Bone marrow (tissue), 2 donors: ENCODE measurements around the gene OR2V1.
"Not testable (repeated sequence)": the region's sequence is repeated elsewhere in the genome, so short reads cannot be mapped to it uniquely, and the experiment has no call there.

Experiments used
- DNase-seq, 2 donors: peaks; one replicate each; lab custom pipeline; 2025; lab: John Stamatoyannopoulos, UW

OR2V1 gene

GRCh38 chr5:181160152-181160754, 29.3 kb upstream of the OR2V1 start:
- DNase-seq, result peak in 1 of 2 donors; percentile 12

DNA sequence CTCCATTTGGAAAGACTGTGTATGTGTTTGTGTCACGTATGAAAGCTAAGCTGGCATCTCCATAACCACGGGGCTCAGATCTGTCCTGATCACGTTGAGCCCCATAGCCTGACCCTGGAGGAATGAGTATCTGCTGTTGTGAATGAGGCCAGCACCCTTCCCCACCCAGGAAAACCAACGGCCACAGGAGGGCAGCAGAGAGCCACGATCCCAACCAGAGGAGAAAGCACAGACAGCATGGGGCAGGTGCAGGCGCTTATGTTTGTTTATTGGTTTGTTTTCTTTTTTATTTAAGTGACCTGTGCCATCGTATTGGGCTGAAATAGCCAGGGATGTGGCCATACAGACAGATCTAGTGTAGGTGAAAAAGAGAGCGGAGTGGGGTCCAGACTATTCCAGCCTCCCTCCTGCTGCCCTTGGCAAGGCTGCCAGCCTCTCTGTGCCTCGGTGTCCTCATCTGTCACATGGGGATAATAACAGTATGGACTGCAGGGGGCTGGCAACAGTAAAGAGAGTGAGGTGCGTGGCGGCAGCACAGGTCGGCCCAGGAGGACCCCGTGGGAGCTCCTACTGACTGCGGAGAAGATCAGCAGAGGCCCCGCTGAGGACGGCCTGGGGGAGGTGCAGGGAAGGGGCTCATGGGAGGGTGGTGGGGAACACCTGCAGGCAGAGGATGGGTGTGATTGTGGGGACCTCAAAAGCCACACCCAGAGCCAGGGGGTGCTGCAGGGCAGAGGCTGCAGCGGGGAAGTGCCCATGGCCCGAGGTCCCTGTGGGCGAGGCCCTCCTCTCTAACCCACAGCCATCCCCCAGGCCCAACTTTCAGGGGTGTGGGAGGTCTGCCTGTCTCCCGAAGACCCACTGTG, 28.6 kb upstream of the OR2V1 start:
- peak; percentile 65 to 70 for DNase-seq

GRCh38 chr5:181158869-181159268, 27.9 kb upstream of the OR2V1 start:
- no peak for DNase-seq

DNA sequence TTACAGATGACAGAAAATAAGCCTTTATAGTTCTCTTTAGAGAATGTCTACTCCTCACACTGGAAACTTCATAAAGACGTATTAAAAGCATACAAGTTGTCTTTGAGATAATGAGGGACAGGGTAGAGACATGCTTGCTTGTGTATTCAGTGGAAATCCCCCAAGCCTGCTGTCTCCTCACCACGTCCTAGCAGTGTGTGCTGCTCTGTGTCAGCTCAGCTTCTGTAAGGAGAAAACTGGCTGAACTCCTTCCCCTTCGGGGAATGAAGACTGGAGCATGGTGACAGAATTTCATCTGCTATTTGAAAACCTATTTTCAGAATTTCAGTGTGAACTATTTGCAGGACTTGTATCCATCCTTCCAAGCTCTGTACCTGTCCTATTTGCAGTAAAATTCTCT, 25.8 kb upstream of the OR2V1 start:
- DNase-seq, result no peak

- no peak for DNase-seq
These were observed 22.8 kb upstream of the OR2V1 start for GRCh38 chr5:181153814-181154213.

GRCh38 chr5:181152406-181152805, 21.4 kb upstream of the OR2V1 start:
- no peak for DNase-seq

DNA sequence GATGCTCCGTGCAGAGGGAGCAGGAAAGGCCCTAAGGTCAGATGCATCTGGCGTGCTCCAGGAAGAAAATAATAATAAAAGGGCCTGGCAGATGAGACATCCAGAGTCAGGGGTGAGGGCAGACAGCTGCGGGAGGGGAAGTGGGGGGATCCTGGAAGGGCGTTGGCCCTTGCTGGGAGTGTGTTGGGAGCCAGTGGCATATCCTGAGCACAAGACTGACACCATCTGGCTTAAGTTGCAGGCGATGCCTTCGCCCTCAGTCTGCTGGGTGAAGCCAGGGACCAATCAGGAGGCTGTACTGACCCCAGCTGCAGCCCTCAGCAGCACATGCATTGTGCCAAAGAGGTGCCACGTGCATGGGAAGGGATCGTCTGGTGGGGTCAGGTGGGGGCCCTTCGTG, 20.2 kb upstream of the OR2V1 start:
- no peak for DNase-seq

GRCh38 chr5:181149806-181150733, 19.1 kb upstream of the OR2V1 start:
- no peak for DNase-seq

DNA sequence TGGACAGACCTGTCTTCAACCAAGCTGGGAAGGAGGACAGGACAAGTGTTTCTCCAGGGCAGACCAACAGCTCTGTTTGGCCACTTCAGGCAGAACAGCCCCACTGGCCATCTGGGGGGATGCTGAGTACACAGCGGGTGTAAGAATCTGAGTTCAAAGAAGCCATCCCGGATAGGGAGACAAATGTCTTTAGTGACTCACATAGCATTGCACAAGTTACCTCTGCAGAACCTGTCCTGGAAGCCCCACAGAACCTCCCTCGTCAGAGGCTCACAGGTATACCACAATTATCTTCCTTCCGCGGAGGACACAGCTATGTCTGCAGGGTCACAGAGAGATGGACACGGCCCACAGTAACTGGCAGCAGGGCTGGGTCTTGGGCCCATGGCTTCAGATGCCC, 18.4 kb upstream of the OR2V1 start:
- no peak for DNase-seq

GRCh38 chr5:181146927-181147636, 16.1 kb upstream of the OR2V1 start, which contains the start of gene OR2V2:
Gene OR2V2, plus strand, starts transcription at chr5:181147586. Its CDS starts 7,357 bp downstream, at chr5:181154943.
- not testable (repeated sequence) for DNase-seq

DNA sequence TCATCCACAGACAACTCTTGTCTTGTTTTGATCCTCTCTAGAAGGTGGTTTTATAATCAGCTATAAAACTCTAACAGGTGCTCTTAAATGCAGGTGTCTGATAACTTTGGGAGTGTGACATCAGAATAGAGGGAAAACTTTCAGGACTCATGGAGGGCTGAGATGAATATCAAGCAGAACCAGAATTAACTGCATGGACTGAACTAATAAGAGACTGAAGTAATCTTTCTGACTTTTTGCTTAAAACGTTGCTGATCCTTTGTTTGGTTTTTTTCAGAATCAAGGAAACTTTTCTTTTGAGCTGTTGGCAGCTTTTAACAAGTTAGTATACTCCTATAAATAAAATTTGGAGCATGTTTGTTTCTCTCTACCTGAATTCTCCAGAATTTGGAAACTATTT, 14.2 kb upstream of the OR2V1 start:
- no peak for DNase-seq

- no peak for DNase-seq
These were observed 11.1 kb upstream of the OR2V1 start for GRCh38 chr5:181142054-181142453.

DNA sequence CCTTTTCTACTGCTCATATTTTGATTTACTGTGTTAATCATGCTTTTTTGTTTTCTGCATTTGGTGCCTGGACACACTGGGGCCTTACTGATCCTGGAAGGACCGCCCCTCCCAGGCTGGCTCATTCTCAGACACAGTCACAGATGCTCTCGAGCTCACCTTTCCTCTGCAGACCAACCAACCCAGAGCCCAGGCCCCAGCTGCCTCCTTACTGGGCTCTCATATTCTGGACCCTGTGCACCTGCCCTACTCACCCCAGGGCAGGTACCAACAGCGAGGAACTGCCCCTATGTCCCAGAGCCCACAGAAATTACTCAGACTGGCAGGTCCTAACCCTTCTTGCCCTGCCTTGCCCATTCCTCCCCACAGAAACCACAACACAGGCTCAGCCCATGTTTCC, 9.8 kb upstream of the OR2V1 start:
- DNase-seq, result no peak

- no peak for DNase-seq
These were observed 7.3 kb upstream of the OR2V1 start for GRCh38 chr5:181138258-181138657.

- no peak for DNase-seq
These were observed 5.5 kb upstream of the OR2V1 start for GRCh38 chr5:181136361-181136955.

DNA sequence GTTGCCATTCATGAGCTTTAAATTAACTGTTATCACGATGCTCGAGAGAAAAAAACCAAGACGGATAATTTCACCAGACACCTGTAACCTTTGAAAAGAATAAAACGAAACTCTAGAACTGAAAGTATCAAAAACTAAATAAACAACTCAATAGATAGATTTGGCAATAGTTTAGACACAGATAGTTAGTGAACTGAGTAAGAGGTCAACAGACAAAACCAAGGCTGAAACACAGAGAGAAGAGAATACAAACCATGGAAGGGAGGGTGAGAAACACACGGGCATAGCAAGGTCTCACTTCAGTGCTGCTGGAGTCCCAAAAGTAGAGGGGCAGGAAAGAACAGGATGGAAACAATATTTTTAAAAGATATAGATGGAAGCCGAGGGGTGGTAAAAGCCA, 3.3 kb upstream of the OR2V1 start:
- DNase-seq, result no peak

GRCh38 chr5:181133610-181134231, 2.8 kb upstream of the OR2V1 start:
- peak; percentile 7 to 31 for DNase-seq

- DNase-seq, result no peak
These were observed 2.1 kb upstream of the OR2V1 start for GRCh38 chr5:181133083-181133482.

GRCh38 chr5:181131514-181131913, 545 bp upstream of the OR2V1 start:
- no peak for DNase-seq

DNA sequence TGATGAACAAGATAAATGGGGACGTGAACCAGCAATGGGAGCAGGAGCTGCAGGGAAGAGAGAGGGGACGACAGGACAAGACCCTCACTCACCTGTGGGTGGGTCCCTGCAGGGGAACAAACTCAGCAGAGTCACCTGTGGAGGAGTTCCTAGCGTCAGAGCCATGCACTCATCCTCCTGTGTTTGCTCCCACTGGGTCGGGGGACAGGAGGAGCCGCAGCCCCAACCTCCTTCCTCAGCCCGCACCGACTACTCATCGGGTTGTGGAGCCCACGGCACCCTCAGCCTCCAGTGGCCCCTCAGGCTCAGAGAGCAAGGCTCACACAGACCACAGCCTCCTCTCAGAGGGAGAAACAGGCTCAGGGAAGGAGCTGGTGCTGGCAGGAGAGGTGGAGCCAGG, 888 bp downstream of the OR2V1 start:
- not testable (repeated sequence) for DNase-seq

DNA sequence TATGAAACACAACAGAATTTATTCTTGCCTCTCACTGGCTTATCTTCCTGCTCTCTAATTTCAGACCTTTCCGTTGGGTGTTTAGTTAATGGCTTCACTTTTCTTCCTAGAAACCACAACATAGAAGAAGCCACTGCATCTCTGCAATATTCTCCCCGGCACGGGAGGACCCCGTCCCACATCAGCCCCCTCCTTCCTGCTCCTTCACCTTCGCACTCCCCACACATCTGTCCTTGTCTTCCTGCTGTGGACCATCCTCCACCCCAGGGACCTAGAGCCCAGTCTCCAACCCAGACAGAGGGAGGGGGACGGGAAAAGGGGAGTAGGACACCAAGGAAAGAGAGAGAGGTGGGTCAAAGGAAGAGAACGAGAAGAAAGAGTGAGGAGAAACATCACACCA, 1.4 kb downstream of the OR2V1 start:
- DNase-seq, result no peak
